Prostate gland (tissue), 2 donors: Measurements from ENCODE around the gene ALDH1A2. TPM values are rescaled to one million over a fixed set of nuclear protein-coding genes. Genes with fewer than 3 reads are reported as not detected.

Experiments
- DNase-seq: peaks from one replicate; pipeline ENCODE4 v3.0.0-alpha.2; 2019; ENCODE audit warnings: low spot score
- H3K27ac ChIP-seq, 2 donors: fragments of 200-600 bp; sonication (generic); 2 replicates each; pipeline ENCODE4 v1.5.1; 2017 to 2019
- H3K27me3 ChIP-seq: fragments of 200-600 bp; sonication (generic); replicated peaks from 2 replicates; pipeline ENCODE4 v1.5.1; 2019; ENCODE audit not compliant: insufficient read depth
- H3K36me3 ChIP-seq, 2 donors: fragments of 200-600 bp; sonication (generic); 1 replicate in 1 of 2; 2 replicates in 1 of 2; pipeline versions ENCODE4 v1.5.1 to v1.8.1; 2017 to 2019
- H3K4me1 ChIP-seq: fragments of 200-600 bp; sonication (generic); replicated peaks from 2 replicates; pipeline ENCODE4 v1.5.1; 2019
- H3K4me3 ChIP-seq, 2 donors: fragments of 200-600 bp; sonication (generic); 2 replicates each; pipeline ENCODE4 v1.5.1; 2017 to 2019
- H3K9me3 ChIP-seq: fragments of 200-600 bp; sonication (generic); 2 replicates; pipeline ENCODE4 v1.5.1; 2017
- POLR2A ChIP-seq: fragments of 450-650 bp; IDR thresholded peaks from one replicate; pipeline ENCODE4 v1.6.1; 2016; ENCODE audit warnings: antibody characterized with exemption, mild to moderate bottlenecking
- POLR2AphosphoS5 ChIP-seq: sonication (generic); formaldehyde crosslinking; IDR thresholded peaks from one replicate; pipeline ENCODE4 v1.6.1; 2017; ENCODE audit warnings: antibody characterized with exemption
- WGBS: methylation state at CpG from one replicate; pipeline ENCODE4 v1.1.5; 2018; 5-methylcytosine and 5-hydroxymethylcytosine counted together
- intact Hi-C: fragments of 100-400 bp; cut with DNase I; formaldehyde crosslinking; loops from one replicate; pipeline ENCODE4 v1.14.2; 2022
- total RNA-seq, 2 donors: library from RNA; depleted of rRNA; stranded (reverse); fragments of >200 nt; gene quantifications; one replicate each; pipeline ENCODE4 v1.1.0, GENCODE V29; 2016
- TF ChIP-seq, protein P1 (sequence below), 4 experiments: fragments of 200-600 bp in 2 of 4; fragments of 450-650 bp in 2 of 4; sonication (generic) in 2 of 4; IDR thresholded peaks; 1 replicate in 3 of 4; 2 replicates in 1 of 4; pipeline ENCODE4 v1.5.1; 2016 to 2019; ENCODE audit warnings: antibody characterized with exemption in 4 of 4, mild to moderate bottlenecking in 2 of 4, moderate library complexity in 2 of 4

ALDH1A2 gene
- total RNA-seq, 2 donors from 2014 or later, result 8.2 to 65.0 TPM

DNA sequence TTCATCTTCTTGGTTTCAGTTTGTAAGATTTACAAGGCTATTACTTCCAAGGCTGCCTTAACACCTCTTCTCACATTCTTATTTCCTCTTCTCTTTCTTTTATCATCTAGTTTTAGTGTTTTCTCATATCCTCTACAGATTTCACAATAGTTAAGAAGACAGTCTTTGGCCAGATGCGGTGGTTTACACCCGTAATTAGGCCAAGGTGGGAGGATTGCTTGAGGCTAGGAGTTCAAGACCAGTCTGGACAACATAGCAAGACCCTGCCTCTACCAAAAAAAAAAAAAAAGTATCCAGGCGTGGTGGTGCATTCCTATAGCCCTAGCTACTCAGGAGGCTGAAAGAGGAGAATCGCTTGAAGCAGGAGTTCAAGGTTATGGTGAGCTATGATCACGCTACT is 3.5 kb upstream of the ALDH1A2 start:
- H3K27ac ChIP-seq, result no peak overlapping the region
- no peaks in the 10 kb centered on the region for H3K36me3 ChIP-seq
- intact Hi-C loops, result loop anchor here (5.0 kb wide), 3 partner anchors 102 to 402 kb away; no protein-coding TSS in a partner anchor
- H3K4me1 ChIP-seq, result peaks cover 6% of the 10 kb centered on the region
- WGBS, result 91% methylated on average over 5 of the region's 5 CpGs
- H3K4me3 ChIP-seq, result no peak overlapping the region
- TF ChIP-seq POLR2AphosphoS5, result no peak
- TF ChIP-seq, protein P1, sequence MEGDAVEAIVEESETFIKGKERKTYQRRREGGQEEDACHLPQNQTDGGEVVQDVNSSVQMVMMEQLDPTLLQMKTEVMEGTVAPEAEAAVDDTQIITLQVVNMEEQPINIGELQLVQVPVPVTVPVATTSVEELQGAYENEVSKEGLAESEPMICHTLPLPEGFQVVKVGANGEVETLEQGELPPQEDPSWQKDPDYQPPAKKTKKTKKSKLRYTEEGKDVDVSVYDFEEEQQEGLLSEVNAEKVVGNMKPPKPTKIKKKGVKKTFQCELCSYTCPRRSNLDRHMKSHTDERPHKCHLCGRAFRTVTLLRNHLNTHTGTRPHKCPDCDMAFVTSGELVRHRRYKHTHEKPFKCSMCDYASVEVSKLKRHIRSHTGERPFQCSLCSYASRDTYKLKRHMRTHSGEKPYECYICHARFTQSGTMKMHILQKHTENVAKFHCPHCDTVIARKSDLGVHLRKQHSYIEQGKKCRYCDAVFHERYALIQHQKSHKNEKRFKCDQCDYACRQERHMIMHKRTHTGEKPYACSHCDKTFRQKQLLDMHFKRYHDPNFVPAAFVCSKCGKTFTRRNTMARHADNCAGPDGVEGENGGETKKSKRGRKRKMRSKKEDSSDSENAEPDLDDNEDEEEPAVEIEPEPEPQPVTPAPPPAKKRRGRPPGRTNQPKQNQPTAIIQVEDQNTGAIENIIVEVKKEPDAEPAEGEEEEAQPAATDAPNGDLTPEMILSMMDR (IDR thresholded peaks at IDR 0.05), result no peak
- no peak for TF ChIP-seq POLR2A
- DNase-seq, result no peak
- H3K27me3 ChIP-seq, result no peaks in the 10 kb centered on the region
- H3K9me3 ChIP-seq, result no peaks in the 10 kb centered on the region

DNA sequence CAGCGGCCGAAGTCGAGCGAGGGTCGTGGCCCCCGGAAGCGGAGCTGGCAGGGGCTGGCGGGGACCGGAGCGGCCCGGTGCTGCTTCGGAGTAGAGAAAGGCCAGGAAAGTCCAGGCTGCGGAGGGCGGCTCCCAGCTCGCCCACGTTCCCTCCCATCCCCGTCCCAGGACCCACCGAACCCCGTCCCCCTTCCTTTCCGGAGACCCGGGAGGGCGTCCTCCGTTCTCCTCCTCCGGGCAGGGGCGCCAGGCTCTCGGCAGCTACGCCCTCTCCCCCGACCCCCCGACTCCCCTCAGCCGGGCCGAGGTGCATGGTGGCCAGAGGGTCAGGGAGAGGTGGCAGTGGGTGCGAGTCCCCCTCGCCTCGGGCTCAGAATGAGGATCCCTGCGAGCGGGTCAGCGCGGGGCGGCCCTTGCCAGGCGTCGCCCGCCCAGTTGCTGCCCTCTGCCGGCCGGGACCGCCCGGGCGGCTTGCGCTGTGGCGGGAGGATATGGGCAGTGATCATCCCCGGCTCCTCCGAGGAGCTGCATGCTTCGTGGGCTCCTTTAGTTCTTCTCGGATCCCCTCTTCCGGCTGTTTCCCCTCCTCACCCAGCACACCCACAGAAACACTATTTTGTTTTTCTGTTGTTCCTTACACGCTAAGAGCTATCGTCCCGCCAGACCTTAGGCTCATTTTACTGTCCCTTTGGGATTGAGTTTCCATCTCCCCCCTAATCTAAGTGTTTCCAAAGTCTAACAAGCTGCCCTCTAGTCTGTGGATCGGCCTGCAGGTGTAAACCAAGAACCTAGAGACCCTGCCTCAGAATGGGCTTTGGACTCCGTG is 744 bp upstream of the ALDH1A2 start:
- H3K27me3 ChIP-seq, result no peaks in the 10 kb centered on the region
- H3K9me3 ChIP-seq, result no peaks in the 10 kb centered on the region
- no peak for TF ChIP-seq POLR2AphosphoS5
- TF ChIP-seq, protein P1 (IDR thresholded peaks at IDR 0.05), result peak; percentile 62 to 87 (median 76)
- peaks cover 6% of the 10 kb centered on the region for H3K4me1 ChIP-seq
- H3K36me3 ChIP-seq, result no peaks in the 10 kb centered on the region
- peak overlapping the region; percentile 35 to 45 for H3K4me3 ChIP-seq
- intact Hi-C loops, result loop anchor here (5.0 kb wide), 3 partner anchors 99 to 399 kb away; no protein-coding TSS in a partner anchor
- 9% methylated on average over 46 of the region's 59 CpGs for WGBS
- peak overlapping the region; percentile 64 to 73 for H3K27ac ChIP-seq
- peak; percentile 45 for DNase-seq

DNA sequence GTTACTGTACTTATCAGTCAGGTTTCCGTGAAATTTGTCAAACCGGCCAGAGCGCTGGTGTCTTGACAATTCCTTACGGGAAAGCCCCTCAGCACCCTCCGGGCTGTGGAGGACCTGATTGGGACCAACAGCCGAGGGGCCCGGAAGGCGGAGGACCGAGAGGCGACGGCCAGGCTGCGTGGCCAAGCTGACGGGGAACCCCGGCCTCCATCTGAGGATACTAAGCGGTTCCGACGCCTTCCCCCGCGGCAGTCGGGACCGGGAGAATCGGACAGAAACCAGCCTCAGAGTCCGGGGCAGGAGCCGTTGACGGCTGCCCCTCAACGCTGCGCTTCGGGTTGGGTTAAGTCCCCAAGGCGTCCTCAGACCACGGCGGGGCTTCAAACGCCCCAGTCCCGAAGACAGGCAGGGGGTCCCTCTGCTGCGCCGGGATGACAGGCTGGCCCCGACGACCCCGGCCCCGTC is 499 bp downstream of the ALDH1A2 start:
- Histone ChIP-seq H3K27me3 (no peaks in the 10 kb centered on the region), H3K4me3 (peak overlapping the region; percentile 35 to 45), H3K27ac (peak overlapping the region; percentile 64 to 73), H3K4me1 (peaks cover 6% of the 10 kb centered on the region), H3K36me3 (no peaks in the 10 kb centered on the region), H3K9me3 (no peaks in the 10 kb centered on the region)
- peak; percentile 5 for DNase-seq
- WGBS, result 6% methylated on average over 39 of the region's 39 CpGs
- TF ChIP-seq, protein P1 (IDR thresholded peaks at IDR 0.05), result no peak
- TF ChIP-seq POLR2A (no peak), POLR2AphosphoS5 (no peak)
- intact Hi-C loops, result loop anchor here (5.0 kb wide), 3 partner anchors 98 to 398 kb away; no protein-coding TSS in a partner anchor

DNA sequence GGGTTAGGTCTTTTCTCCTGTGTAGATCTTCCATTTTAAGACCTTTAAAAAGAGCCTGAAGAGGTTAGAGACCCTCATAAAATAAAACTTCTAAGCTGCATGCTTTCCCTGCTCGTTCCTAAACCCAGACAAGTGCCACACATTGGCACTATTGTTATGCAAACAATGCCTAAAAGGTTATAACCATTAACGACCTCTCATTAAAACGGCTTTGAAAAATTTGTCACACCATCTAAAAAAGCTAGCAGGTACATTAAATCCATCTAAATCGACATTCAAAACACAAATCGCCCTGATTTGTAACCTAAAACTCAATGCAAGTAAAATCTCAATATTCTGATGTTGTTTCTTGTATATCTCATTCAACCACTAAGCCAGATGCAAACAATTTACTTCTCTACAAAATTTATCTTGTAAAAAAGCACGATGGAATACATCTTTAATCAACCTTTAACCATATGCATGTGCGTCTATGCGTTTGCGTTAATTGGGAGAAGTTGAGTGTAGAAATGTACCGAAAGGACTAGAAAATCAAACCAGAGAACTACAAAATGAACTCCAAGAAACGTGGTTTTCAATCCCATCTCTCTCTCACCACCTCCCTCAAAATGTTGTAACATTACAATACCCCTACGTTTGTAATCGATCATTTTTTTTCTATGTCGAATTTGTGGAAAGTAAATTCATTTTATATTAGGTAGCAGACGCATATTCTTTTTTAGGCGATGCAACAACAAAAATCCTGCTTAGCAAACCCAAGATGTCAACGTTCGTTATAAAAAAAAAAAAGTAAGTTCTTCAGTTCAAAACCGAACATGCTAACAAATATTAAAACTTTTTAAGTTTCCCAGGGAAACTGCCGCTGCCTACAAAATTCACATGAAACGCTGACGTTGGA is 1.2 kb downstream of the ALDH1A2 start:
- H3K4me1 ChIP-seq, result peaks cover 6% of the 10 kb centered on the region
- peak overlapping the region; percentile 35 to 45 for H3K4me3 ChIP-seq
- no peaks in the 10 kb centered on the region for H3K27me3 ChIP-seq
- no peaks in the 10 kb centered on the region for H3K9me3 ChIP-seq
- WGBS, result 24% methylated on average over 22 of the region's 22 CpGs
- peak overlapping the region; percentile 64 to 73 for H3K27ac ChIP-seq
- no peak for TF ChIP-seq POLR2AphosphoS5
- TF ChIP-seq, protein P1 (IDR thresholded peaks at IDR 0.05), result no peak
- TF ChIP-seq POLR2A, result no peak
- intact Hi-C loops, result no loop called here
- DNase-seq, result no peak
- no peaks in the 10 kb centered on the region for H3K36me3 ChIP-seq
